Measurements from ENCODE around the gene CD84.

- TF ChIP-seq CTCF (conservative IDR thresholded peaks at IDR 0.05; ENCODE audit: low read length) (no peak), EZH2phosphoT487 (IDR thresholded peaks at IDR 0.05; ENCODE audit: borderline replicate concordance, low read depth, low read length) (no peak)
Observed at GRCh38 chr1:160577671-160578070, 1.6 kb downstream of the CD84 start.

Data from OCI-LY7 (cell line).